ENCODE data around the gene BRAF.

BRAF gene

DNA sequence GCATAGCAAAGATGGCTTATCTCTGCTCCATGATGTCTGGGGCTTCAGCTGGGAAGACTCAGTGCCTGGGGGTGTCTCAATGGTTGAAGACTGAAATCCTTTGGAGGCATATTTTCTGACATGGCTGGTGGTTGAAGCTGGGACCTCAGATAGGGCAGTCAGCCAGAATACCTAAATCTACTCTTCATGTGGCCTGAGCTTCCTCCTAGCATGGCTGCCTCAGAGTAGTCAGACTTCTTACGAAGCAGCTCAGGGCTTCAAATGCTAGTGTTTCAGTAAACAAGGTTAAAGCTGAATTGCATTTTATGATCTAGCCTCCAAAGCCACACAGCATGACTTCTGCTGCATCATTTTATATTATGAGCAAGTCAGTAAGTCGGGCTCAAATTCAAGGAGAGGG lies 2.6 kb upstream of the BRAF start:
- TF ChIP-seq, protein P1, sequence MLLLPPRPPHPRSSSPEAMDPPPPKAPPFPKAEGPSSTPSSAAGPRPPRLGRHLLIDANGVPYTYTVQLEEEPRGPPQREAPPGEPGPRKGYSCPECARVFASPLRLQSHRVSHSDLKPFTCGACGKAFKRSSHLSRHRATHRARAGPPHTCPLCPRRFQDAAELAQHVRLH (tag by site-specific recombination; IDR thresholded peaks at IDR 0.05): no peak
- TF ChIP-seq ZNF174 (tag by site-specific recombination; IDR thresholded peaks at IDR 0.05) (no peak), TCF7L2 (IDR thresholded peaks at IDR 0.05; ENCODE audit: borderline replicate concordance, low read depth, low read length) (no peak), KLF8 (tag by site-specific recombination; IDR thresholded peaks at IDR 0.05) (no peak), ZNF501 (tag by site-specific recombination; IDR thresholded peaks at IDR 0.05) (no peak), ZNF184 (tag by site-specific recombination; IDR thresholded peaks at IDR 0.05) (no peak), ZNF140 (tag by site-specific recombination; IDR thresholded peaks at IDR 0.05) (no peak), ZNF600 (tag by site-specific recombination; IDR thresholded peaks at IDR 0.05) (no peak)
- TF ChIP-seq, protein P2, sequence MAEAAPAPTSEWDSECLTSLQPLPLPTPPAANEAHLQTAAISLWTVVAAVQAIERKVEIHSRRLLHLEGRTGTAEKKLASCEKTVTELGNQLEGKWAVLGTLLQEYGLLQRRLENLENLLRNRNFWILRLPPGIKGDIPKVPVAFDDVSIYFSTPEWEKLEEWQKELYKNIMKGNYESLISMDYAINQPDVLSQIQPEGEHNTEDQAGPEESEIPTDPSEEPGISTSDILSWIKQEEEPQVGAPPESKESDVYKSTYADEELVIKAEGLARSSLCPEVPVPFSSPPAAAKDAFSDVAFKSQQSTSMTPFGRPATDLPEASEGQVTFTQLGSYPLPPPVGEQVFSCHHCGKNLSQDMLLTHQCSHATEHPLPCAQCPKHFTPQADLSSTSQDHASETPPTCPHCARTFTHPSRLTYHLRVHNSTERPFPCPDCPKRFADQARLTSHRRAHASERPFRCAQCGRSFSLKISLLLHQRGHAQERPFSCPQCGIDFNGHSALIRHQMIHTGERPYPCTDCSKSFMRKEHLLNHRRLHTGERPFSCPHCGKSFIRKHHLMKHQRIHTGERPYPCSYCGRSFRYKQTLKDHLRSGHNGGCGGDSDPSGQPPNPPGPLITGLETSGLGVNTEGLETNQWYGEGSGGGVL (tag by site-specific recombination; IDR thresholded peaks at IDR 0.05): no peak
- TF ChIP-seq, protein P3, sequence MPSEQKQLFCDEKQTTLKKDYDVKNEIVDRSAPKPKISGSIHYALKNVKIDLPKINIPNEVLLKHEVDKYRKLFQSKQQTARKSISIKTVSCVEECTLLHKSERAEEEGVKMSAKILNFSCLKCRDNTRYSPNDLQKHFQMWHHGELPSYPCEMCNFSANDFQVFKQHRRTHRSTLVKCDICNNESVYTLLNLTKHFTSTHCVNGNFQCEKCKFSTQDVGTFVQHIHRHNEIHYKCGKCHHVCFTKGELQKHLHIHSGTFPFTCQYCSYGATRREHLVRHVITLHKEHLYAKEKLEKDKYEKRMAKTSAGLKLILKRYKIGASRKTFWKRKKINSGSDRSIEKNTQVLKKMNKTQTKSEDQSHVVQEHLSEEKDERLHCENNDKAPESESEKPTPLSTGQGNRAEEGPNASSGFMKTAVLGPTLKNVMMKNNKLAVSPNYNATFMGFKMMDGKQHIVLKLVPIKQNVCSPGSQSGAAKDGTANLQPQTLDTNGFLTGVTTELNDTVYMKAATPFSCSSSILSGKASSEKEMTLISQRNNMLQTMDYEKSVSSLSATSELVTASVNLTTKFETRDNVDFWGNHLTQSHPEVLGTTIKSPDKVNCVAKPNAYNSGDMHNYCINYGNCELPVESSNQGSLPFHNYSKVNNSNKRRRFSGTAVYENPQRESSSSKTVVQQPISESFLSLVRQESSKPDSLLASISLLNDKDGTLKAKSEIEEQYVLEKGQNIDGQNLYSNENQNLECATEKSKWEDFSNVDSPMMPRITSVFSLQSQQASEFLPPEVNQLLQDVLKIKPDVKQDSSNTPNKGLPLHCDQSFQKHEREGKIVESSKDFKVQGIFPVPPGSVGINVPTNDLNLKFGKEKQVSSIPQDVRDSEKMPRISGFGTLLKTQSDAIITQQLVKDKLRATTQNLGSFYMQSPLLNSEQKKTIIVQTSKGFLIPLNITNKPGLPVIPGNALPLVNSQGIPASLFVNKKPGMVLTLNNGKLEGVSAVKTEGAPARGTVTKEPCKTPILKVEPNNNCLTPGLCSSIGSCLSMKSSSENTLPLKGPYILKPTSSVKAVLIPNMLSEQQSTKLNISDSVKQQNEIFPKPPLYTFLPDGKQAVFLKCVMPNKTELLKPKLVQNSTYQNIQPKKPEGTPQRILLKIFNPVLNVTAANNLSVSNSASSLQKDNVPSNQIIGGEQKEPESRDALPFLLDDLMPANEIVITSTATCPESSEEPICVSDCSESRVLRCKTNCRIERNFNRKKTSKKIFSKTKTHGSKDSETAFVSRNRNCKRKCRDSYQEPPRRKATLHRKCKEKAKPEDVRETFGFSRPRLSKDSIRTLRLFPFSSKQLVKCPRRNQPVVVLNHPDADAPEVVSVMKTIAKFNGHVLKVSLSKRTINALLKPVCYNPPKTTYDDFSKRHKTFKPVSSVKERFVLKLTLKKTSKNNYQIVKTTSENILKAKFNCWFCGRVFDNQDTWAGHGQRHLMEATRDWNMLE (tag by site-specific recombination; conservative IDR thresholded peaks at IDR 0.05; ENCODE audit: low read depth): no peak
- no peaks in the 10 kb centered on the region for H3K9me3 ChIP-seq (ENCODE audit: control insufficient read depth, insufficient read depth, low read depth, low read length)
- H3K36me3 ChIP-seq (ENCODE audit: control insufficient read depth in 2 of 2, insufficient read depth in 1 of 2, low read length in 2 of 2): no peaks in the 10 kb centered on the region
- ChIA-PET POLR2A (no interaction called here), CTCF (interaction anchor here (0.8 kb wide), 1 partner anchor 606 kb away, joined by 4 read pairs; no protein-coding TSS in a partner anchor)
- no peak overlapping the region for H3K4me3 ChIP-seq (ENCODE audit: low read depth, low read length)
- H3K27ac ChIP-seq (ENCODE audit: extremely low read depth, low read depth, low read length): no peak overlapping the region
- no peaks in the 10 kb centered on the region for H3K4me1 ChIP-seq (ENCODE audit: control insufficient read depth, insufficient read depth, low read length)

DNA sequence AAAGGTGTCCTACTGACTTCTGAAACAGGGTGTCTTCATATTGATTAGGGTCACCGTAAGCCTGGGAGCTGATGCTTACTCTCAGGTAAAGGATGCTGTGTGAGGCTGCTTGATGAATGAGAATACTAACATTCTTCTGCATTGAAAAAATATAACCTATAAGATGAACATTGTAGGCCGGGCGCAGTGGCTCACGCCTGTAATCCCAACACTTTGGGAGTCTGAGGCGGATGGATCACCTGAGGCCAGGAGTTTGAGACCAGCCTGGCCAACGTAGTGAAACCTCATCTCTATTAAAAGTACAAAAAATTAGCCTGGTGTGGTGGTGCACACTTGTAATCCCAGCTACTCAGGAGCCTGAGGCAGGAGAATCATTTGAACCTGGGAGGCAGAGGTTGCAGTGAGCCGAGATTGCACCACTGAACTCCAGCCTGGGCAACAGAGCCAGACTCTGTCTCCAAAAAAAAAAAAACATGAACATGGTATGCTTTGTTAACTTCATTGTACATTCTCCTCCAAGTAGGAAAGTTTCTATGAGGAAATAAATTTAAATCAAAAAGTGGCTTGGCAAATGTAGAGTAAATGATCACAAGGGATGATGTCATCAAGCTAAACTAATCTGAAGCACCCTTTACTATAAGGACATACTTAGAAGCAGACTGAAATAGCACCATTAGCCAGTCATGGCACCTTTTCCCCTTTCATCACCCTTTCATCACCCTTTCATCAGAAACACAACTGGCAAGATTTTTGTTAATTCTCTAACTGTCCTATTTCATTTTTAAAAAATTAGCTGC lies 1.5 kb upstream of the BRAF start:
- no peaks in the 10 kb centered on the region for H3K4me1 ChIP-seq (ENCODE audit: control insufficient read depth, insufficient read depth, low read length)
- CTCF ChIA-PET: interaction anchor here (0.6 to 2.2 kb wide), 4 partner anchors 89 to 803 kb away, joined by 3 to 8 read pairs (median 5); partner anchors contain the start of gene MRPS33
- H3K36me3 ChIP-seq (ENCODE audit: control insufficient read depth in 2 of 2, insufficient read depth in 1 of 2, low read length in 2 of 2): no peaks in the 10 kb centered on the region
- POLR2A ChIA-PET: interaction anchor here (0.6 kb wide), 1 partner anchor 685 kb away, joined by 3 read pairs; no protein-coding TSS in a partner anchor
- H3K9me3 ChIP-seq (ENCODE audit: control insufficient read depth, insufficient read depth, low read depth, low read length): no peaks in the 10 kb centered on the region
- no peak overlapping the region for H3K4me3 ChIP-seq (ENCODE audit: low read depth, low read length)
- H3K27ac ChIP-seq (ENCODE audit: extremely low read depth, low read depth, low read length): no peak overlapping the region
- TF ChIP-seq, protein P3 (tag by site-specific recombination; conservative IDR thresholded peaks at IDR 0.05; ENCODE audit: low read depth): no peak
- TF ChIP-seq ZNF37A (tag by site-specific recombination; IDR thresholded peaks at IDR 0.05): no peak
- TF ChIP-seq ZNF335 (tag by site-specific recombination; conservative IDR thresholded peaks at IDR 0.05): 0 out of 2 replicates have a peak, but pooled peaks have one; percentile 10
- peak; percentile 35; the same call in 1 of the 2 replicates for TF ChIP-seq ZBTB21 (tag by site-specific recombination; IDR thresholded peaks at IDR 0.05)
- no peak for TF ChIP-seq ZNF585B (tag by site-specific recombination; IDR thresholded peaks at IDR 0.05)
- no peak for TF ChIP-seq ZNF423 (tag by site-specific recombination; IDR thresholded peaks at IDR 0.05)
- TF ChIP-seq ZNF350 (tag by site-specific recombination; IDR thresholded peaks at IDR 0.05): no peak
- no peak for TF ChIP-seq TCF7L2 (IDR thresholded peaks at IDR 0.05; ENCODE audit: borderline replicate concordance, low read depth, low read length)
- no peak for TF ChIP-seq ZNF223 (tag by site-specific recombination; IDR thresholded peaks at IDR 0.05)
- TF ChIP-seq, protein P4, sequence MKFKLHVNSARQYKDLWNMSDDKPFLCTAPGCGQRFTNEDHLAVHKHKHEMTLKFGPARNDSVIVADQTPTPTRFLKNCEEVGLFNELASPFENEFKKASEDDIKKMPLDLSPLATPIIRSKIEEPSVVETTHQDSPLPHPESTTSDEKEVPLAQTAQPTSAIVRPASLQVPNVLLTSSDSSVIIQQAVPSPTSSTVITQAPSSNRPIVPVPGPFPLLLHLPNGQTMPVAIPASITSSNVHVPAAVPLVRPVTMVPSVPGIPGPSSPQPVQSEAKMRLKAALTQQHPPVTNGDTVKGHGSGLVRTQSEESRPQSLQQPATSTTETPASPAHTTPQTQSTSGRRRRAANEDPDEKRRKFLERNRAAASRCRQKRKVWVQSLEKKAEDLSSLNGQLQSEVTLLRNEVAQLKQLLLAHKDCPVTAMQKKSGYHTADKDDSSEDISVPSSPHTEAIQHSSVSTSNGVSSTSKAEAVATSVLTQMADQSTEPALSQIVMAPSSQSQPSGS (tag by site-specific recombination; IDR thresholded peaks at IDR 0.05; ENCODE audit: low read depth): peak; percentile 75
- TF ChIP-seq ZNF473 (tag by site-specific recombination; IDR thresholded peaks at IDR 0.05): no peak
- TF ChIP-seq ZNF426 (tag by site-specific recombination; IDR thresholded peaks at IDR 0.05): no peak

All from HEK293 (cell line).